Measurements from ENCODE around the gene NAP1L4.

- TF ChIP-seq CTCF (IDR thresholded peaks at IDR 0.05), result no peak
- TF ChIP-seq PBX3 (IDR thresholded peaks at IDR 0.05), result no peak
- no peak for TF ChIP-seq GABPA (IDR thresholded peaks at IDR 0.05; ENCODE audit: low read depth)
- TF ChIP-seq EZH2phosphoT487 (IDR thresholded peaks at IDR 0.05; ENCODE audit: borderline replicate concordance, low read depth), result no peak
- TF ChIP-seq YY1 (IDR thresholded peaks at IDR 0.05; ENCODE audit: low read depth), result no peak
- TF ChIP-seq, protein P1, sequence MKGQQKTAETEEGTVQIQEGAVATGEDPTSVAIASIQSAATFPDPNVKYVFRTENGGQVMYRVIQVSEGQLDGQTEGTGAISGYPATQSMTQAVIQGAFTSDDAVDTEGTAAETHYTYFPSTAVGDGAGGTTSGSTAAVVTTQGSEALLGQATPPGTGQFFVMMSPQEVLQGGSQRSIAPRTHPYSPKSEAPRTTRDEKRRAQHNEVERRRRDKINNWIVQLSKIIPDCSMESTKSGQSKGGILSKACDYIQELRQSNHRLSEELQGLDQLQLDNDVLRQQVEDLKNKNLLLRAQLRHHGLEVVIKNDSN (IDR thresholded peaks at IDR 0.05; ENCODE audit: borderline replicate concordance, low read depth), result no peak
- TF ChIP-seq TAF1 (IDR thresholded peaks at IDR 0.05; ENCODE audit: borderline replicate concordance, low read depth, low read length), result no peak
- TF ChIP-seq, protein P2, sequence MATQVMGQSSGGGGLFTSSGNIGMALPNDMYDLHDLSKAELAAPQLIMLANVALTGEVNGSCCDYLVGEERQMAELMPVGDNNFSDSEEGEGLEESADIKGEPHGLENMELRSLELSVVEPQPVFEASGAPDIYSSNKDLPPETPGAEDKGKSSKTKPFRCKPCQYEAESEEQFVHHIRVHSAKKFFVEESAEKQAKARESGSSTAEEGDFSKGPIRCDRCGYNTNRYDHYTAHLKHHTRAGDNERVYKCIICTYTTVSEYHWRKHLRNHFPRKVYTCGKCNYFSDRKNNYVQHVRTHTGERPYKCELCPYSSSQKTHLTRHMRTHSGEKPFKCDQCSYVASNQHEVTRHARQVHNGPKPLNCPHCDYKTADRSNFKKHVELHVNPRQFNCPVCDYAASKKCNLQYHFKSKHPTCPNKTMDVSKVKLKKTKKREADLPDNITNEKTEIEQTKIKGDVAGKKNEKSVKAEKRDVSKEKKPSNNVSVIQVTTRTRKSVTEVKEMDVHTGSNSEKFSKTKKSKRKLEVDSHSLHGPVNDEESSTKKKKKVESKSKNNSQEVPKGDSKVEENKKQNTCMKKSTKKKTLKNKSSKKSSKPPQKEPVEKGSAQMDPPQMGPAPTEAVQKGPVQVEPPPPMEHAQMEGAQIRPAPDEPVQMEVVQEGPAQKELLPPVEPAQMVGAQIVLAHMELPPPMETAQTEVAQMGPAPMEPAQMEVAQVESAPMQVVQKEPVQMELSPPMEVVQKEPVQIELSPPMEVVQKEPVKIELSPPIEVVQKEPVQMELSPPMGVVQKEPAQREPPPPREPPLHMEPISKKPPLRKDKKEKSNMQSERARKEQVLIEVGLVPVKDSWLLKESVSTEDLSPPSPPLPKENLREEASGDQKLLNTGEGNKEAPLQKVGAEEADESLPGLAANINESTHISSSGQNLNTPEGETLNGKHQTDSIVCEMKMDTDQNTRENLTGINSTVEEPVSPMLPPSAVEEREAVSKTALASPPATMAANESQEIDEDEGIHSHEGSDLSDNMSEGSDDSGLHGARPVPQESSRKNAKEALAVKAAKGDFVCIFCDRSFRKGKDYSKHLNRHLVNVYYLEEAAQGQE (IDR thresholded peaks at IDR 0.05; ENCODE audit: low read depth, low read length), result no peak
Measured at GRCh38 chr11:2904153-2905052, 87.7 kb downstream of the NAP1L4 start.

All from SK-N-SH (cell line).